GM12873 (cell line): ENCODE measurements around the gene FAM107B.

Experiments
- TF ChIP-seq, protein P1 (sequence below): IDR thresholded peaks from 2 replicates; pipeline ENCODE4 v1.5.1; 2012; ENCODE audit warnings: low read depth, mild to moderate bottlenecking, moderate library complexity, low read length, control low read depth; ENCODE audit not compliant: insufficient read depth; ENCODE audit errors: missing control alignments

The FAM107B gene

DNA sequence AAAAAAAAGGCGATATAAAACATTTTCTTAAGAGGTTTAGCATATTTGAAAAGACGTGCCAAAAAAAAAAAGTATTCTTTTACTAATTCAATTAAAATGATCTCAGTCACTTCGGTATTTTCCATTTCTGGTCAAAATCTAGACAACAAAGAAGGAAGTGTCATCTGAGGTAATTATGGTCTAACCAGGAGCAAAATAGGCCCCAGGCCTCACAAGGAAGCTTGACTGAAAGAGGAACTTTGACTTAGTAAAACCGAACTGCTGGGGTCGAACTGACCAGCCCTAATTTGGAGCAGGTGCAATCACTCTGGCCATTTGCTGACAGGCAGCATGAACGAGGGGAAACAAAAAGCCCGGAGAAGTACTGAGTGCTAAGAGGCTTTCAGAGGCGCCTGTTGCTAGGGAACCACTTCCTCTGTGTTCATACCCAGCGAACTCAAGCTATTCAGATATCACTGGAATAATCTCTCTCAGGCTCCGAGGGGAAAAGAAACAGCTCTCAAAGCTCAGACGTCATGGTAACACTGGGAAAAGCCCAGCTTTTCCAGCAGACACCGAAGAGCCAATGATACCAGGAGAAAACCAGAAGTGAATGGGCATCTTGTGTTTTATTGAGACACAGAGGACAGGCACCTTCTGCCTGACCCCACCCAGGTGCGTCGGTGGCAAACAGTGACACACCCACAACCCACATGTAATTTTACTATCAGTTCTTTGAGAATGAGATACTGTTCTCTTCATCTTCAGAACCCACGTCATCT, 126.5 kb downstream of the FAM107B start:
- TF ChIP-seq, protein P1, sequence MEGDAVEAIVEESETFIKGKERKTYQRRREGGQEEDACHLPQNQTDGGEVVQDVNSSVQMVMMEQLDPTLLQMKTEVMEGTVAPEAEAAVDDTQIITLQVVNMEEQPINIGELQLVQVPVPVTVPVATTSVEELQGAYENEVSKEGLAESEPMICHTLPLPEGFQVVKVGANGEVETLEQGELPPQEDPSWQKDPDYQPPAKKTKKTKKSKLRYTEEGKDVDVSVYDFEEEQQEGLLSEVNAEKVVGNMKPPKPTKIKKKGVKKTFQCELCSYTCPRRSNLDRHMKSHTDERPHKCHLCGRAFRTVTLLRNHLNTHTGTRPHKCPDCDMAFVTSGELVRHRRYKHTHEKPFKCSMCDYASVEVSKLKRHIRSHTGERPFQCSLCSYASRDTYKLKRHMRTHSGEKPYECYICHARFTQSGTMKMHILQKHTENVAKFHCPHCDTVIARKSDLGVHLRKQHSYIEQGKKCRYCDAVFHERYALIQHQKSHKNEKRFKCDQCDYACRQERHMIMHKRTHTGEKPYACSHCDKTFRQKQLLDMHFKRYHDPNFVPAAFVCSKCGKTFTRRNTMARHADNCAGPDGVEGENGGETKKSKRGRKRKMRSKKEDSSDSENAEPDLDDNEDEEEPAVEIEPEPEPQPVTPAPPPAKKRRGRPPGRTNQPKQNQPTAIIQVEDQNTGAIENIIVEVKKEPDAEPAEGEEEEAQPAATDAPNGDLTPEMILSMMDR = no peak

DNA sequence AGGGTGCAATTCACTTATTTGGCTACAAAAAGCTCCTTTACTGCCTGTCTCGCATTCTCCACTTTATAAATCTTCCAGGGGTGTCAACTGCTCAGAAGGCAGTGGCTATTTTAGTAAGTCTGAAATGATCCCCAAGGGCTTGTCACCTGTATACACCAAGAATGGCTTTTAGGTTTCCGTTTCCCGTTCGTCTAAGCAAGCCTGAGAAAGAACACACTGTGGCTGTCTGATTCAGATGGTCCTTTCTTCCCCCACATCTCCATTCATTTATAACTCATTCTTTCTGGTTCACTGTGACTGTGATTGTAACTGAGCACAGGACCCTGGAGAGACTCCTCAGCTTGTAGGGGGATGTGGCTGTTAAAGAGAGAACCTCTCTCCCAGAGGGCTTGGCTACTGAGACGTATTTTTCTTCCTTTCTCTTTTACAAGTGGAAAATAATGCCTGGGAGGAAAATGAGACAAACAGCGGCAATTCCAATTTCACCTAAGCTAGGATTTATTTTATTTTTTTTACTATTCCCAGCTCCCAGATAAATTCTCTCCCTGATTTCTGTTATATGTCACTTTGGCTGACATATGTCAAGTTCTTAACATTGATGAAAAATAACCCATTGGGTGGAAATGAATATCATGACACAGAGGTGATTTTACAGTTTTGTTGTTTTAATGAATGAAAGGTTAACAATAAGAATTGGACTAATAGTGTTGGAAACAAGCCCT, 129.3 kb downstream of the FAM107B start:
- TF ChIP-seq, protein P1 = no peak

DNA sequence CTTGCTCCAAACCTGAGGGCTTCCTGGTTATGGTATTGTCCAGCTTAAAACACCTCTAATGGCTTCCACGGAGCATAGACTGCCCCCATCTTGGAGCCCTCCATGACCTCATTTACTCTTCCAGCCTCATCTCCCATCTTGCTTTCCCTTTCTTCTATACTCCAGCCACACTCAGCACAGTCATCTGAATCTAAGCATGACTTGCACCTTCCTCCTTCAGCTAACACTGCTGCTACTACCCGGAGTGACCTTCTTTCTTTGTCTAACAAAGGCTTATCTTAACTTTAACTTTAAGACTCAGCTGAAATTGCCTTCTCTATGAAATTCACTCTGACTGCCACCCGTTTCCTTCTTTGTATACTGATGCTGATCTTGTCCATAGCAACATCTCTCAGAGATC, 135.1 kb downstream of the FAM107B start:
- TF ChIP-seq, protein P1 = no peak

DNA sequence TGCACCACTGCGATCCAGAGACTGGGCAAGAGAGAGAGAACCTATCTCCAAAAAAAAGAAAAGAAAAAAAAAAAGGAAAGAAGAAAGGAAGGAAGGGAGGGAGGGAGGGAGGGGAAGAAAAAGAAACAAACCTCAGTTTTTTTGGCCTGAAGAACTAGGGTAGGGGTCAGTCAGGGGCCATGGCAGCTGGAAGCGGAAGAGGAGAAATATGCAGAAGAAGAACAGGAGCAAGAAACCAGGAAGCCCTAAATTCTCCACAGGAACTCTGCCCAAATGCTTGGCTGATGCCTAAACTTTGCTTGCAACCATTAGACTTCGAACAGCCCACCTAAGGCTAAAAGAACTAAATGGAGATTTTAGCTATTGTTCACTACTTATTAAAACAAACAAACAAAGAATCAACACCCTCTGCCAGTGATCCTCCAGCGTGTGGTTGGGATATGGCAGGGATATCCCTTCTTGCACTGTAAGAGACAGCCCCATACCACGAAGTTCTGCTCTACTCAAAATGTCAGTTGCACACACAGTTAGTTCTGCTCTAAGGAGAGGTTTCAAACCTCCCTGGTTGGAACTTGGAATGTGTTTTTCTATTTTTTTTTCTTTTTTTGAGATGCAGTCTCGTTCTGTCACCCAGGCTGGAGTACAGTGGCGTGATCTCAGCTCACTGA, 139.5 kb downstream of the FAM107B start:
- TF ChIP-seq, protein P1 = no peak

DNA sequence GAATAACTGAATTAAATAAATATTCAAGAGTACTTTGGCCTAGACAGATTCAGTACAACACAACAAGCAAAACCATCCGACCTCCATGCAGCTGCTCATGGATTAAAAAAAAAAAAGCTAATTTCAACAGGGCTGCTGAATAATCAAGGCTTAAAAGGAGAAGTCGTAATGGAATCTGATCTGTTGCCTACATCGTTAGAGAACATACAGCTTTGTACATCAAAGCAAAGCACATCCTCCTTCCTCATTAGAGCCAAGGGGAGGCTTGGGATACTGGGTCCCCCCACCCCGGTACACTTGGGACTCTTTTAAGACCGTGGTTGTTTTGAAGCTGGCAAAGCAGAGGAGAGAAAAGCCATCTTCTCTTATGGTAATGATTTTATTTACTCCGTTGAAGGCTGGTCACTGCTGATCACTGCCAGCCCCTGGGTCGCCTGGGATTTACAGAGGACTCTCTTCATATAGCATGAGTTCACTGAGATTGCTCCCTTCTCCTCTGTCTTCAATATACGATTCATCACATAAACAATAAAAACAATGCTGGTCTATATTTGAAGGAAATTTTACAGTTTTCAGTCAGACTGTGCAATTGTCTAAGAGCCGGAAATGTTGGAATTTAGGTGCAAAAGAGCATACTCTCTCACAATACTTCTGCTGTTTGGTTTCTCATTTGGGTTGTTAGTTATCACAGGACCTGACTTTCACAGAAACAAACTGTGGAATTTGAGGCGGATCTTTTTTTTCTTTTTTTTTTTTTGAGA, 148.8 kb downstream of the FAM107B start:
- TF ChIP-seq, protein P1 = no peak

DNA sequence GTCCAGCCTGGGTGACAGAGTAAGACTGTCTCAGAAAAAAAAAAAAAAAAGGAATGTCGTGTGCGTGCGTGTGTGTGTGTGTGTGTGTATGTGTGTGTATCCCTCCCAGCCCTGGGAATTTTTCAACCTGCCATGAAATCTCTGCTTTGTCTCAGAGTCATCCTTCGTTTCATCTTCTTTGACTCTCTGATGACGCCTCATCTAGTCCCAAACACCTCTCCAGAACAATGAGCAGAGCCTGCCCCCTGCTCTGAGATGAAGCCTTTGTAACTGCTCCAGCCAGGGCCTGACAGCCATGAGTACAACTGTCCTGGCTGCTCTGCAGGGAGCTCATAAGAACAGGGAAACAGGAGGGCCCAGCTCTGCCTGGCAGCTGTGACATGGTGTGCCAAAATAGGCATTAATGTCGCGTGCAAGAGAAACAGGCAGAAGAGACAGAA, 149.5 kb downstream of the FAM107B start:
- TF ChIP-seq, protein P1 = no peak
